Measurements from ENCODE around the gene MOB4.

The MOB4 gene

GRCh38 chr2:197504512-197504911, 11.4 kb upstream of the MOB4 start:
- ChIA-PET POLR2A (interaction anchor here (1.0 to 1.8 kb wide), 2 partner anchors 11 to 12 kb away, joined by 3 to 4 read pairs; no protein-coding TSS in a partner anchor), CTCF (interaction anchor here (0.8 to 2.7 kb wide), 4 partner anchors 9 to 91 kb away, joined by 3 to 8 read pairs (median 4); partner anchors contain the start of gene MOB4)
- TF ChIP-seq, protein P1, sequence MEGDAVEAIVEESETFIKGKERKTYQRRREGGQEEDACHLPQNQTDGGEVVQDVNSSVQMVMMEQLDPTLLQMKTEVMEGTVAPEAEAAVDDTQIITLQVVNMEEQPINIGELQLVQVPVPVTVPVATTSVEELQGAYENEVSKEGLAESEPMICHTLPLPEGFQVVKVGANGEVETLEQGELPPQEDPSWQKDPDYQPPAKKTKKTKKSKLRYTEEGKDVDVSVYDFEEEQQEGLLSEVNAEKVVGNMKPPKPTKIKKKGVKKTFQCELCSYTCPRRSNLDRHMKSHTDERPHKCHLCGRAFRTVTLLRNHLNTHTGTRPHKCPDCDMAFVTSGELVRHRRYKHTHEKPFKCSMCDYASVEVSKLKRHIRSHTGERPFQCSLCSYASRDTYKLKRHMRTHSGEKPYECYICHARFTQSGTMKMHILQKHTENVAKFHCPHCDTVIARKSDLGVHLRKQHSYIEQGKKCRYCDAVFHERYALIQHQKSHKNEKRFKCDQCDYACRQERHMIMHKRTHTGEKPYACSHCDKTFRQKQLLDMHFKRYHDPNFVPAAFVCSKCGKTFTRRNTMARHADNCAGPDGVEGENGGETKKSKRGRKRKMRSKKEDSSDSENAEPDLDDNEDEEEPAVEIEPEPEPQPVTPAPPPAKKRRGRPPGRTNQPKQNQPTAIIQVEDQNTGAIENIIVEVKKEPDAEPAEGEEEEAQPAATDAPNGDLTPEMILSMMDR (IDR thresholded peaks at IDR 0.05; ENCODE audit: control extremely low read depth, extremely low read depth, low read depth, missing control alignments), result no peak
- DNase-seq (ENCODE audit: extremely low spot score), result no peak

- no peak for DNase-seq (ENCODE audit: extremely low spot score)
- CTCF ChIA-PET, result no interaction called here
- POLR2A ChIA-PET, result interaction anchor here (1.0 kb wide), 1 partner anchor 9 kb away, joined by 4 read pairs; the partner anchor contains the start of gene MOB4
- TF ChIP-seq, protein P1 (IDR thresholded peaks at IDR 0.05; ENCODE audit: control extremely low read depth, extremely low read depth, low read depth, missing control alignments), result no peak
Observed at GRCh38 chr2:197506658-197507057, 9.2 kb upstream of the MOB4 start.

GRCh38 chr2:197513915-197514314, 2.0 kb upstream of the MOB4 start:
- POLR2A ChIA-PET, result interaction anchor here (2.5 kb wide), 1 partner anchor 14 kb away, joined by 12 read pairs; the partner anchor contains the start of genes HSPD1 and HSPE1
- CTCF ChIA-PET, result interaction anchor here (1.9 to 2.1 kb wide), 2 partner anchors 9 to 13 kb away, joined by 8 to 13 read pairs; partner anchors contain the start of genes HSPD1 and HSPE1
- TF ChIP-seq, protein P1 (IDR thresholded peaks at IDR 0.05; ENCODE audit: control extremely low read depth, extremely low read depth, low read depth, missing control alignments), result no peak
- DNase-seq (ENCODE audit: extremely low spot score), result no peak

GRCh38 chr2:197514754-197515153, 1.1 kb upstream of the MOB4 start:
- POLR2A ChIA-PET, result interaction anchor here (0.5 to 2.5 kb wide), 5 partner anchors 9 to 57 kb away, joined by 3 to 22 read pairs (median 4); partner anchors contain the start of genes HSPD1 and HSPE1
- no peak for DNase-seq (ENCODE audit: extremely low spot score)
- TF ChIP-seq, protein P1 (IDR thresholded peaks at IDR 0.05; ENCODE audit: control extremely low read depth, extremely low read depth, low read depth, missing control alignments), result no peak
- CTCF ChIA-PET, result no interaction called here

GRCh38 chr2:197515315-197515738, 539 bp upstream of the MOB4 start:
- CTCF ChIA-PET, result no interaction called here
- POLR2A ChIA-PET, result interaction anchor here (0.5 to 2.5 kb wide), 7 partner anchors 9 to 58 kb away, joined by 3 to 22 read pairs (median 4); partner anchors contain the start of genes HSPD1 and HSPE1
- DNase-seq (ENCODE audit: extremely low spot score), result peak; percentile 14
- TF ChIP-seq, protein P1 (IDR thresholded peaks at IDR 0.05; ENCODE audit: control extremely low read depth, extremely low read depth, low read depth, missing control alignments), result no peak

DNA sequence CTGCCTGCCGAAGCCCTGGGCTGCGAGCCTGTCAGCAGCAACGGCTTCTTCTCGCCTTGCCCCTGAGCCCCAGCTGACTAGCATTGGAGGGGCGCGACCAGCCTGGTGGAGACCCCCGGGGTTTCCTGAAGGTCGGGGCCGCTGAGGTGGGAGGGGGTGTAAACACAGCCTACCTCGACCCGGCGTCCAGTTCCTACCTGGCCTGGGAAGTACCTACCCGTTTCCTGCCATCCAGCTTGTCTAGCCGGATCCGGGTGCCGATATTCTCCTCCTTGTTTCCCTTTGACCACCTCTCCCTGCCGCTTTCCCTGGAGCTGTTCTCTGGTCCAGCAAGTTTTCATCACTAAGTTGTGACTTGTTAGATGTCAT, 511 bp downstream of the MOB4 start:
- peak; percentile 26 for DNase-seq (ENCODE audit: extremely low spot score)
- ChIA-PET CTCF (interaction anchor here (0.8 to 1.6 kb wide), 4 partner anchors 9 to 18 kb away, joined by 3 to 6 read pairs (median 4); partner anchors contain the start of genes HSPD1 and HSPE1), POLR2A (interaction anchor here (0.6 to 2.5 kb wide), 8 partner anchors 10 to 171 kb away, joined by 3 to 22 read pairs (median 4); partner anchors contain the start of genes HSPD1 and HSPE1)
- TF ChIP-seq, protein P1 (IDR thresholded peaks at IDR 0.05; ENCODE audit: control extremely low read depth, extremely low read depth, low read depth, missing control alignments), result no peak
